ENCODE measurements around the gene RTRAF.

- TF ChIP-seq CTCF (conservative IDR thresholded peaks at IDR 0.05; ENCODE audit: low read length) (no peak), EZH2phosphoT487 (IDR thresholded peaks at IDR 0.05; ENCODE audit: borderline replicate concordance, low read depth, low read length) (no peak)
Measured at GRCh38 chr14:52026017-52026660, 36.8 kb downstream of the RTRAF start.

All from OCI-LY7 (cell line).